Myocyte (in vitro differentiated cells): ENCODE data around the gene TARS3. TPM values are rescaled to one million over a fixed set of nuclear protein-coding genes. Genes with fewer than 3 reads are reported as not detected.
"Not testable (repeated sequence)": the region's sequence is repeated elsewhere in the genome, so short reads cannot be mapped to it uniquely, and the experiment has no call there.

Experiments
- DNase-seq: peaks from one replicate; pipeline ENCODE4 v3.0.0-alpha.2; 2012; ENCODE audit warnings: low read depth
- polyA plus RNA-seq: library from polyadenylated mRNA; unstranded; fragments of >200 nt; gene quantifications from one replicate; pipeline ENCODE4 v1.2.1, GENCODE V29; 2012; ENCODE audit warnings: missing spikeins
- total RNA-seq: library from RNA; depleted of rRNA; stranded (reverse); fragments of >200 nt; gene quantifications from 2 replicates; pipeline ENCODE4 v1.2.3, GENCODE V29; 2014

TARS3 gene
- 26.2 and 48.0 TPM in 2 replicates for total RNA-seq
- 9.5 TPM for polyA plus RNA-seq

- DNase-seq: peak; percentile 91
These were observed at the start of gene TARS3 for GRCh38 chr15:101723874-101724674. TARS3 (minus strand) TSS chr15:101724473; CDS start chr15:101724387, 86 bp downstream.

DNA sequence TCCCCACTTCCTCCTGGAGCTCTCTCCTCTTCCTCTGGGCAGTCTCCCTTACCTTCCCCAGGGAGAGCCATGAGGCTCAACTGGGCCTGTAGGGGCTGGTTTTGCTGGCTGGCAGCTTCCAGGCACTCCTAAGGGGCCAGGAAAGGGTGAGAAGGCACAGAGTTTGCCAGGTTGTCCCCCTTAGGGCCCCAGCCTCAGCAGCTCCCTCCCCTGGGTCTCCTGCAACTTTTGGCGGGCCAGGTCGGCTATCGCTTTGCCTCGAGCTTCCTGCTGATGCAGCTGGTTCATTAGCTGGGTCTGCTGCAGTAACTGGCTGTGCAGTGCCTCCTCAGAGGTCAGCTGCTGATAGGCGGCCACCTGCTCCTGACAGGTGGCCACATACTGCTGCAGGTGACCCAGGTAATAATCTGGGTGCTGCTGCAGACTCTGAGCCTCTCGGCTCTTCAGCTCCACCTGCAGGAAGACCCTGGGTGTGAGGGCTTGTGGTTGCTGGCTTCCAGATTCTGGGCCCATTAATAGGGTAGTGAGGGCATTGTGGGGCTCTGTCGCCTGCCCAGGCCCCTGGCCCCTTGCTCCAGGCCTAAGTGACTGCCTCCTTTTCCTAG lies 49.3 kb upstream of the TARS3 start:
- no peak for DNase-seq

DNA sequence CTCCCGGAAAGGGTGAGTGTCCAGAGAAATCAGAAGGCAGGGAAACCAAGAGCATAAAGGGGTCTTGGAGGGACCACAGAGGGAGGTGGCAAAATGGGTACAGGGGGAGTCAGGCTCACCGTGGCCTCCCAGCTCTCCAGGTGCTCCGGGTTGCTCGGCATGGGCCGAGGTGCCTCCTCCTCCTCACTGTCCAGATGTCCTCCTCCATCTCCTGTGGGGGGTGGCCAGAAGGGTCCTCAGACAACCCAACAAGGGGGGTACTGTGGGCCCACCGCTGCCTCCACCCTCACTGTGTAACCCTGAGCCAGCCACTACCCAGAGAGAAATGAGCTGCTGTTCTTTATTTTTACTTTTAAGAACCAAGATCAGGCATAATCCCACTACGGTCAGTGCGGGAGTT lies 48.6 kb upstream of the TARS3 start:
- DNase-seq: no peak

DNA sequence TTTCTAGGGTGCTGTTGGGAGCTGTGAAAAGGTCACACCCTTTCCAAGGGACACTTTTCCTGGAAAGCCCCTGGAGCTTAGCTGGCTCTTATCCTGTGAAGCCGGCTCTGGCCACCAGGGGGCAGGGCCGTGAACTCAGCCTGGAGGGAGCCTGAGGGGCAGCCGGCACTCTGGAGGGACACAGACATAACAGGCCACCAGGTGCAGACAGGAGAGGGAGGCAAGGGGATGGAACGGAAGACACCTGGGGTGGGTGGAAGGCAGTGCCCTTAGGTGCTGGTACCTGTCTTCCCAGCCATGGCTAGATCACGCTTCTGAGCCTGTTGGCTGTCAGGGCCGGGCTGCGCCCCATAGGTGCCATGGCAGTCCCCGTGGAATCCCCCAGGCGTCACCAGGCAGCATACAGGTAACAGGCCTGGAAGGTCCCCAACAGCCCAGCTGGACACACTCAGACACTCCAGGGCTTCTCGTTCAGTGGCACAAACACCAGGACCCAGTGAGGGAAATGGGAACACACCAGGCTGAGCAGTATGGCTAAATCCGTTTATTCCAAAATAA lies 42.9 kb upstream of the TARS3 start:
- not testable (repeated sequence) for DNase-seq

GRCh38 chr15:101765772-101766456 lies 41.6 kb upstream of the TARS3 start:
- no peak for DNase-seq

- DNase-seq: not testable (repeated sequence)
These were observed 41.0 kb upstream of the TARS3 start for GRCh38 chr15:101765340-101765671.

DNA sequence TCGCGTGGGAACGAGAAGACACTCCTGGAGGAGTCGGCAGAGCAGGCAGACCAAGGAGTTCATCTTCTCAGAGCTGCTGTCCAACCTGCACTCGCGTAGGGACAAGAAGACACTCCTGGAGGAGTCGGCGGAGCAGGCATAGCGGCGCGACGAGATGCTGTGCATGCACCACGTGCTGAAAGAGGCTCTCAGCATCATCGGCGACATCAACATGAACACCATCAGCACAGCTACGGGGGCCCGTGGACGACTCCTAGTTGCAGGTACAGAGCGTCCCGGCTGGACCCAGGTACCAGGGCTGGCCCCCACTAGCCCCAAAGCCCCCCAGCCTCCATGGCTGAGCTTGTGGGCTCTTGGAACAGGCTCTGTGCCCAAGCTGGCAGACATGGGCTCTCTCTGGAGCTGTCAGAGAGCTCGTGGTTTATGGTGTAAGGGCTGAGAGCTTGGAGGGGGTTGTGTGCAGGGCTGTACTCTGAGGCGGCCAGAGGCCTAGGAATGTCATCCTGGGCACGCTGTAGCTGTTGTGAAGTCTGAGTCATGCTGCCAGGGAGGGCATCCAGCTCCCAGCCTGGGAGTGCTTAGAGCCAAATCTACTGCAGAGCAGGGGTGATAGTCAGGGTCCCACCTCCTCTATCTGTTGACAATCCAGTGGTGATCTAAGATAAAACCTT lies 40.5 kb upstream of the TARS3 start:
- peak; percentile 23 for DNase-seq

- not testable (repeated sequence) for DNase-seq
These were observed 22.4 kb upstream of the TARS3 start for GRCh38 chr15:101746716-101747082.

- DNase-seq: not testable (repeated sequence)
These were observed 10.6 kb upstream of the TARS3 start for GRCh38 chr15:101734837-101735236.

DNA sequence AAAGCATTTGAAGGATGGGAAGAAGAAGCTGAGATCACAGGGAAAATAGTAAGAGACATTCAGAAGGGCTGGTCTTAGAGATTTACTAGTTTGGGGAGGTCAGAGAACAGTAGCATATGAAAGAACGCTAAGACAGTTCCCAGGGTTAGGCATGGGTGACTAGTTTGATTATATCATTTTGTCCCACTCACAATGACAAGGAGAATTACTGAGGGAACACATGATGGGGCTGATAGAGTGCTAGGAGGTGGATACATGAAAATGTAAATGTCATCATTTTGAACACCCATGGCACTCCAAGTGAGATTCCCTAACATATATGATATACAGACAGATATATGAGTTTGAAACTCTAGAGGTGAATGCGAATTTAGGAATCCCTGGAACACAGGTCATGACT lies 9.3 kb upstream of the TARS3 start:
- no peak for DNase-seq

GRCh38 chr15:101732772-101733171 lies 8.5 kb upstream of the TARS3 start:
- no peak for DNase-seq

DNA sequence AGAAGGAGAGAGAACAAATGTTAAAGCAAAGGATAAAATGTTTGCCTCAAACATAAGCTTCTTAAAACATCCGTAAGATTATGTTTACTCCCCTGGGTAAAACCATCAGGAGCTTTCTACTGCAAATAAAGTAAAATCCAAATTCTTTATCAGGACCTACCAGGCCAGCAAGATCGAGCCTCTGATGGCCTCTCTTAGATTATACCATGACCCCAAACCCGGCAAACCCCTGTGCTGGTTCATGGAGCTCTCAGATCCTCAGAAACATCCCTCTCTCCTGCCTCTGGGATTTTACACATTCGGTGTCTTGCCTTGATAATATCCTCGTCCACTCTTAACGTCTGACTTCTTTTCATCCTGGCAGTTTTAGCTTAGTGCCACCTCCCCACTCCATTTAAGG lies 7.5 kb upstream of the TARS3 start:
- DNase-seq: no peak

DNA sequence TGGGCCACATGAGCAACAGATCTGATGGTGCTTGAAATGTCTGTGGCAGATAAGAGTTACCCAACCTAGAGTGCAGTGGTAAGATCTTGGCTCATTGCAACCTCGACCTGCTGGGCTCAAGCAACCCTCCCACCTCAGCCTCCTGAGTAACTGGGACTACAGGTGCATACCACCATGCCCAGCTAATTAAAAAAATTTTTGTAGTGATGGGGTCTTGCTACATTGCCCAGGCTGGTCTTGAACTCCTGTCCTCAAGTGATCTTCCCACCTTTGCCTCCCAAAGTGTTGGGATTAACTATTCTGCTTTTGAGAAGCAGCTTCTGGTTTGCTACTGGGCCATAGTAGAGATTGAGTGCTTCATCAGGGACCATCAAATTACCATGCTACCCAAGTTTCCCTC lies 2.9 kb upstream of the TARS3 start:
- no peak for DNase-seq

- no peak for DNase-seq
These were observed 800 bp upstream of the TARS3 start for GRCh38 chr15:101725073-101725472.

GRCh38 chr15:101724675-101725005 lies 367 bp upstream of the TARS3 start:
- DNase-seq: no peak

DNA sequence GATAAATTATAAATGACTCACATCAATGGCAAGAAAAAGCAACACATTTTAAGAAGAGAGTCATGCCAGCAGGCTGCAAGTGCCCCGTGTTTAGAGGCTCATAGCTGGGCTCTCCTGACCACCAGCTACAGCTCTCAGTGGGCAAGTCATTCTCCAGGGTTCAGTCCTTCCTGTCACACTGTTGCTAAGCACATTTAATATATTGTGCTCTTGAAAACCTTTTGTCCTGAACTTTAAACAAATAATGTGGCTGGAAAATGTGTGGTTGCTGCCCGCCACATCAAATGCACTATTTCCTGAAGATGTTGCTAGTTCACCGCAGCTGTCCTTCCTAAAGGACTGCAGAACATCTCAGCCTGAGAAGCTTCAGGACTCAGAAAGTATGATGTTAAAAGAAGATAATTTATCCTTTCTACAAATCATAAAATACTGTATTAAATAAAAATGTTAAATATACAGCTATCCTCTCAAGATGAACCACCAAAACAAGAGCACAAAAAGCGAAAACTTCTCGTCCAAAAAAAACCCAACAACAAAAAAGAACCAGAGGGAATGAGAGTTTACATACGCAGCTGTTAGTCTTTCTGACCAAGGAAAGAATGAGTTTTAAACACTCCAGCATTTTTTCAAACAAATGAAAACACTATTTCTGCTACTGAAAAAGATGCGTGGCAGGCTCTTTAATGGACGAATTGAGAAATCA lies 951 bp downstream of the TARS3 start:
- peak; percentile 46 for DNase-seq

DNA sequence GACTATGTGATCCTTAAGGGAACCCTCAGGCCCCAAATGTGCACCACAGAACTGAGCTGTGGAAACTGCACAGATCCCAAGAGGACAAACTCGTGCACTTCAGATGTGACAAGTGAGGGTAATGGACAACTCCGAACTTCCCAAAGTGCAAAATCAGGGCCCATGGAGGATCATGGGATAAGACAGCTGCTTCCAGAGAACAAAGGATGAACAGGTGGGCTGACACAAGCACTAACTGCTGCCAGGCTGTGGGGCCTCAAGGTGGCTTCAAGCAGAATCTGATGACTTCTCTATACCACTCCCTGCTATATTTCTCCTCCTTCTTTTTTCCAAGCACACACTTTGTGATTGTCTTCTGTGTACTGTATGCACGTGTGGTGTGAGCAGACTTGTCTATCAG lies 5.4 kb downstream of the TARS3 start:
- DNase-seq: peak; percentile 72

DNA sequence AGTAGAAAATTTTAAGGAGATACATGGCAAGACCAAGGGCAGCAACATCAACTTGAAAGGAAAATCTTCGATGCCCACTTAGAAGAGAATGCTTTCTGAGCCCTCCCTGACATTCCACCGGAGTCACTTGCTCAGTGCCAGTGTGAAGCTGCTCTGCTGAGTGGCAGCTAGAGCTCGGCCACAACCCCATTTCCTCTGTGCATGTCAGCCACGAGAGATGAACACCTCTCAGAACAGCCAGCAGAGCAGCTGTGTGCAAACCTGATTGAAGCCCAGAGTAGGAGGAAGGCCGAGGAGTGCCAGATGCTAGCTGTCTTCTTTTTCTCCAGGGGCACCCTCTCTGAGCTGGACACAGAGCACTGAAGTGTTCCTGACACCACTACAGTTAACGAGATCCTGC lies 12.2 kb downstream of the TARS3 start:
- DNase-seq: peak; percentile 37

DNA sequence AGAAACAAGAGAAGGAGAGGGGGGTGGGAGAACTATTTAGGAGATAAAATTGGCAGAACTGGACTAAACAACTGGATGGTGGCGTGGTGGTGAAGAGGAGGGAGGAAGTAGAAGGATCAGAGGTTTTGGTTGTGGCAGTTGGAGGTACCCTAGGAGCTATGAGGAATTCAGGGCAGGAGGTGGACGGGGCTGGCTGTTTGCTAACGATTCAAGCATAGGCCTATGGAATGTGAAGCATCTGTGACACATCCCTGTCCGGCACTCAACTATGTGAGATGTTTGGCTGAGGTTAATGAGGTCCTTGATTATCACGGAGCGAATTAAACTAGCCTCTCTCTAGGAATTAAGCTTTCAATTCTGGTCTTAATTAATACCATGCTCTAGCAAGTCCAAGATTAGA lies 13.5 kb downstream of the TARS3 start:
- DNase-seq: peak; percentile 82

DNA sequence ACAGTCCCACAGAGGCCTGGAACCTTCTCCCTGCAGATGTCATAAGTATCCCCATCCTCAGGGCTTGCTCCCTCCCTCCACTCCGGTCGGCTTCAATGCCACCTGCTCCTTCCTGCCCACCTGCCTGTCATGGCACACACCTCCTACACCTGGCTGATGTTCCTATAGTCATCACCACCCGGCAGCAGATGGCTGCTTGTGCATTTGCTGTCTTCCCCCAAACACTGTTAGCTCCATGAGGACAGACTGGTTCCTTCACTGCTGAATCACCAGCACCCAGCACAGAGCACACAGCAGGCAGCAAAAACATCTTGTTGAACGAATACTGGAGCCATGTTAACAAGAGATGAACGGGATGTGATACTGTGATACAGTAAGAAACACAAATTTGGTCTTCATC lies 14.8 kb downstream of the TARS3 start:
- DNase-seq: no peak

DNA sequence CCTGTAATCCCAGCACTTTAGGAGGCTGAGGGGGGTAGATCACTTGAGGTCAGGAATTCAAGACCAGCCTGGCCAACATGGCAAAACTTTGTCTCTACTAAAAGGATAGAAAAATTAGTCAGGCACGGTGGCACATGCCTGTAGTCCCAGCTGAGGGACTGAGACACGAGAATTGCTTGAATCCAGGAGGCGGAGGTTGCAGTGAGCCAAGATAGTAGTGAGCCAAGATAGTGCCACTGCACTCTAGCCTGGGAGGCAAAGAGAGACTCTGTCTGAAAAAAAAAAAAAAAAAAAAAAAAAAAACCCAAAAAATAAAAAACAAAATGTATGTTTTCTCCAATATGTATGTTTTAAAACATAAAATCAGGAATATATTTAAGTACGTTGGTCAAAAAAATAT lies 16.3 kb downstream of the TARS3 start:
- DNase-seq: no peak
